Right forelimb (tissue), 1 donor: ENCODE measurements around the gene ZNF280B.
"Not testable (repeated sequence)": the region's sequence is repeated elsewhere in the genome, so short reads cannot be mapped to it uniquely, and the experiment has no call there.

Source experiments
- DNase-seq: peaks from one replicate; pipeline ENCODE4 v3.0.0-alpha.2; 2018

The ZNF280B gene

DNA sequence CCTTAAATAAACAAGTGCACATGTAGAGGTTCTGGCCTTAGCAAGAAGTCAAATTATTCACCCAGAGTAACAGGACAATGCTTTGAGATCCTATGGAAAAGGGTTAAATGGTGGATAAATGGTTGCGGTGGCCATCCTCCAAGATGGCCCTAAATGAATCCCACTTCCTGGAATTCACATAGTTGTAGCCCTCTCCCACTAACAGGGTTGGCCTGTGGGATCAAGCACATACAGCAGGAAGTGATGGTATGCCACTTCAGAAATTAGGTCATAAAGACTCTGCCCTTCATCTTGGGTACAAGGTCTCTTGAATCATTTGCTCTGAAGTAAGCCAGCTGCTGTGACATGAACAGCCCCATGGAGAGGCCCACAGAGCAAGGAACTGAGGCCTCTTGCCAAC lies 1.8 kb downstream of the ZNF280B start:
- DNase-seq = no peak

DNA sequence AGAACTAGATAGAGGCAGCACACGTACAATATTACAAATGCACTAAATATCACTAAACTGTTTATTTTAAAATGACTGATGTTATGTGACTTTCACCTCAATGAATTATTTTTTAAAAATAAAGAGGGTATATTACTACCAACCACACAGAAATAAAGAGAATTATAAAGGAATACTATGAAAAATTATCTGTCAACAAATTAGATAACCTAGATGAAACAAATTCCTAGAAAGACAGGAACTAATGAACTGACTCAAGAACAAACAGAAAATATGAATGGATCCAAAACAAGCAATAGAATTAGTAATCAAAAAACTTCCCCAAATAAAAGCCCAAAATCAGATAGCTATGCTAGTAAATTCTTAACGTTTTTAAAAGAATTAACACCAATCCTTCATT lies 10.3 kb downstream of the ZNF280B start:
- DNase-seq = no peak

DNA sequence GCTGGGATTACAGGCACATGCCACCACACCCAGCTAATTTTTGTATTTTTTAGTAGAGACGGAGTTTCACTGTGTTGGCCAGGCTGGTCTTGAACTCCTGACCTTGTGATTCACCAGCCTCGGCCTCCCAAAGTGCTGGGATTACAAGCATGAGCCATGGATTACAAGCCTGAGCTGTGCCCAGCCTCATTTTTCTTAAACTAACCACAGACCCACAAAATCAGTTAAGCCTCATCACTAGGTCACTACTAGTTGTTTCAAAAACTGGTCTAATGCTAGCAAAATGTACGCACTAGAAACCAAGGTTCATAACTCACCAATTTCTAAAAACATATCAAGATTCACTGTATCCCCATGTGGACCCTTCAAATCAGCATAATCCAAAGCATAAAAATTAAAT lies 17.0 kb downstream of the ZNF280B start:
- DNase-seq = not testable (repeated sequence)

DNA sequence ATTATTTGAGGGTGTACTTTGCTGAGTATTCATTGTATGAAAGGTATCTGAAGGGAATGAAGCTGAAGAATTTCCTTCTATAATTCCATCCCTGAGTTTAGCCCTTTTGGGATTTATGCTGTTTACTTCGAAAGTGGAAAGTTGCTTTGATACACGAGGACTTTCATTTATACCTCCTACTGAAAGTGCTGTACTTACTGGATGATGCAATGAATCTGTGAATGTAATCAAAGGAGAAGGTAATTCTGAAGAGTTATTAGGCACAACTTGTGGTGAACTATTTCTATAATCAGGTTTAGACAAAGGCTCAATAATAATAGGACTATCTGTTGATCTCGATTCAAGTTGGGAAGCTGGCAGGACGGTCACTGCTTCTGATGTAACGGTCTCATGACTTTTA lies 19.8 kb downstream of the ZNF280B start:
- no peak for DNase-seq

DNA sequence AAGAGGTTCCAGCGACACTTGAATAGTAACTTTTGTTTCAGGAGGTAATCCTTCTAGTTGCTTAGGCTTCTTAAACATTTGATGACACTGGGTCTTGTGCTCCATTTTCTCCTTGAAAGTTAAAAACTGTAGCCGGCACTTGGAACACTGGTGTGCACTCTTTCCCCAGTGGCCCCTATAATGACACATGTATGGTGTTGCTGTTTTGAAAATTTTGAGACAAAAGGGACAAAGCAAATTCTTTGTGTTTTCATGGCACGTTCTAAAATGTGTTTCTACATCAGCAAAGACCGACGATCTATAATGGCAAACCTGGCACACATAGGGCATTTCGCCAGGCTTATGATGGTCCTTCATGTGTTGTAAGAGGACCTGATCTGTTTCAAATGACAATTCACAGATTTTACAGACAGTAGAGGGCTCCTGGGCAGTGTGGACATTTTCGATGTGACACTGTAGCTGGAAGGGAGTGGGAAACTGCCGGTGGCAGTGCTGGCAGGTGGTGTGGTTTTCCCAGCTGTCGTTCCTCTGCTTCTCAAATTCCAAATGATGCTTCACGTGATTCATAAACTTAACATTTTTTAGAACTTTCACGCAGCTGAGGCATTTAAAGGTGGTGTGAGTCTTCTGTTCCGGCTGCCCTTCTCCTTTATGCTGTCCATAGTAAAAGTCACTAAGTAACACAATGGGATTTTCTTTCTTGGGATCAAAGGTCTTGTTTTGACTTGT lies 20.5 kb downstream of the ZNF280B start:
- DNase-seq = no peak

DNA sequence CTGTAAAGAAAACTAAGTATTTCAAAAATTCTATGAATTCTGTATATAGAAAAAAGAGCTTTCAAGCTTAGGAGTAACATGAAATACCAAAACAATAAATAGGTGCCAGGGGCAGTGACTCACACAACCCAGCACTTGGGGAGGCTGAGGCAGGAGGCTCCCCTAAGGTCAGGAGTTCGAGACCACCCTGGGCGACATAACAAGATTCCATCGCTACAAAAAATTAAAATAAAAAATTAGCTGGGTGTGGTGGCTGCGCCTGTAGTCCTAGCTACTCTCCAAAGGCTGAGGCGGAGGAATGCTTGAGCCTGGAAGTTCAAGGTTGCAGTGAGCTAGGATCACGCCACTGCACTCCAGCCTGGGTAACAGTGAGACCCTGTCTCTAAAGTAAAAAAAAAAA lies 21.5 kb downstream of the ZNF280B start:
- DNase-seq = no peak

DNA sequence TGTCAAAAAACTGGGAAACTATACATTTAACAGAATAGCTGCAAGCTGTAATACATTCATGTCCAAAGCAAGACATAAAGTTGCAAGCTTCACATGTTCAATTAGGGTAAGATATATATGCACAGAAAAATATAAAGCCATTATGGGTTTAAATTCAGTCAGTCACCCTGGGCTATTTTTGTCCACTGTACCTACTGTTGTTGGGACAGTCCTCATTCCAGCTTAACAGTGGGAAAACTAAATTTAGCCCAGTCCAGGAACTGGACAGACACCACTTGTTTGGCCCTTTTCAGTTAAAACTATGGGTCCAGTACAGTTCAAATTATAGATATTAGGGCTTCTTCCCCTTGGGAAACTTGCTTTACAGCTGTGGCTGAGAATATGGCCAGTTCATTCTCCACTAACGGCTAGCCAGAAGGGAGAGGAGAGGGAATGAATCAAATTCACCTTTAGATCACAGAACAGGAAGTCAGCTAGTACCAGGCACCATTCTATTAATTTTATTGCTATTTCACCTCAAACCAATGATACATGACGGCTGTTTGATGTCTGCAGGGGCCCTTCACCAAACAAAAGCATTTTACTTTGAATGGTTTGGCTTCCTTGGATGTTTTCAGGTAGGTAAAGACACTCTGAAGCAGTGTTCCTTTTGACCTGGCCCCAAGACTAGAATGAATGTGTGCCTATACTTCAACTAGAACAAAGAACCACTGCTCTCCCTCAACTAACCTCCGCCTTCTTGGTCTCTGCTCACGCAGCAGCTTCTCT lies 22.2 kb downstream of the ZNF280B start:
- DNase-seq = no peak

DNA sequence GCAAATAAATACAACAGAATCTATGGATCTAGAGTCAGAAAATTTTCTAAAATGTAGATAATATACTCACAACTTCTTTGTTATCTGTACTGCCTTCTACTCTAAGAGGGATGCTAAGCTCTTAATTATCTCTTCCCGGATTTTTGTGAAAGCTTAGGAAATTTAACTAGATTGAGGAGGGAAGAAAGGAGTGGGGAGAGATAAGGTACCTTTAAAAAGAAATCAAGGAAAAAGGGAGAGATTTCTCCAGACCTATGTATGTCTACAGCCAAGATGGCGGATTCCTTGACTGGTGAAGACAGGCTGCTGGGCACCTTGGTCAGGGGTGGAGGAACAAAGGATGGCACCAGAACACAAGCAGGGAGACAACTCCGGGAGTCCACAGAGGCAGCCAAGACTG lies 23.0 kb downstream of the ZNF280B start:
- no peak for DNase-seq

DNA sequence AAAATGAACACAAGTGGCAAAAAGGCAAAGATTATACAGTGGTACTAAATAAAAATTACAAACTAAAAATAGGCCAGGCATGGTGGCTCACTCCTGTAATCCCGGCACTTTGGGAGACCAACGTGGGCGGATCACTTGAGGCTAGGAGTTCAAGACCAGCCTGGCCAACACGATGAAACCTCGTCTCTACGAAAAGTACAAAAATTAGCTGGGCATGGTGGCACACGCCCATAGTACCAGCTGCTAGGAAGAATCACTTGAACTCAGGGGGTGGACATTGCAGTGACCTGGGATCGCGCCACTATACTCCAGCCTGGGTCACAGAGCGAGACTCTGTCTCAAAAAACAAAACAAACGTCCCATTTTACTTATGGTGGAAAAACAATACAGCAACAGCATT lies 24.5 kb downstream of the ZNF280B start:
- no peak for DNase-seq

DNA sequence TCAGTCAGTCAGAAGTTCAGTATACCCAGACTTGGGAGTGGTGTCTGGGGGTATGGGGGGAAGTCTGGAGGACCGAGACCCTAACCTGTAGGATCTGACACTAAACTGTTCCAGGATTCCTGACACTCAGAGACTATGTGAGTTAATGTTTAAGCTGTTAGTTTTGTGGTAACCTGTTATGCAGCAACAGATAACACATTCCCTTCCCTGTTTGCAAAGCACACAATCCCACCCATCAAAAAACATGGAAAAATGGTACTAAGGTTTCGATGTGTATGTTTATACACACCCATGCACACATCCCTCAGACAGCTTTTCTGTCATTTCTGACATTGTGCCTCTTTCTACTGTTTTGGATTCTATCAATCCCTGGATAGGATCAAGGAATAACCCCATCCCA lies 27.6 kb downstream of the ZNF280B start:
- no peak for DNase-seq

DNA sequence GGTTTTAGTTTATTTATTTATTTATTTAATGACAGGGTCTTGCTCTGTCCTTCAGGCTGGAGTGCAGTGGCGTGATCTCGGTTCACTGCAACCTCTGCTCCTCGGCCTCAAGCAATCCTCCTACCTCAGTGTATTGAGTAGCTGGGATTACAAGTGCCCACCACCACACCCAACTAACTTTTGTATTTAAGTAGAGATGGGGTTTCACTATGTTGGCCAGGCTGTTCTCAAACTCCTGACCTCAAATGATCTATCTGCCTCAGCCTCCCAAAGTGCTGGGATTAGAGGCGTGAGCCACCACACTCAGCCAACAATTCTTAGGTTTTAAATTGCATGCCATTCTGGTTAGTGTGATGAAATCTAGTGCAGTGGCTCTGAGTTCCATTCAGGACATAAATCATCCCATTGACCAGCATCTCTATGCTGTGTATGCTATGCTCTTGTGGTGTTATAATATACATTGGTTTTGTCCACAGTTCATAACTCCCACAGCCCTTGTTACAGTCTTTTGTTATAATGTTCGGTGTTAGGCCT lies 28.5 kb downstream of the ZNF280B start:
- no peak for DNase-seq

DNA sequence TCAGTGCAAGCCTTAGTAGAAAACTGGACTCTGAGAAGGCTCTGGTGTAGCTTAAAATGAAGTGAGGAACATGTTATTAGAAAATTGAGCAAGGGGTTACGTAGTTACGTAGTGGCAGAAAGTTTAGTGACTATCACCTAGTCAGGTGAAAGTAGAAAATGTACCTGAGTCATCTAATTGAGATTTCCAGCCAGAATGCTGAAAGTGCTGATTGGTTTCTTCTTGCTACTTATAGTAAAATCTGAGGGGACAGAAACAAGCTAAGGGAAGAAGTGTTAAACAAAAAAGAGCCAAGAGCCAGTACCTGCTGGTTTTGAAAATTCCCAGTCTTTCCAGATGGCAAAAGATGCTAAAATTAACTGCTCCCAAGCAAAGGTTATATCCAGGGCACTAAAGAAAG lies 29.4 kb downstream of the ZNF280B start:
- DNase-seq = no peak

DNA sequence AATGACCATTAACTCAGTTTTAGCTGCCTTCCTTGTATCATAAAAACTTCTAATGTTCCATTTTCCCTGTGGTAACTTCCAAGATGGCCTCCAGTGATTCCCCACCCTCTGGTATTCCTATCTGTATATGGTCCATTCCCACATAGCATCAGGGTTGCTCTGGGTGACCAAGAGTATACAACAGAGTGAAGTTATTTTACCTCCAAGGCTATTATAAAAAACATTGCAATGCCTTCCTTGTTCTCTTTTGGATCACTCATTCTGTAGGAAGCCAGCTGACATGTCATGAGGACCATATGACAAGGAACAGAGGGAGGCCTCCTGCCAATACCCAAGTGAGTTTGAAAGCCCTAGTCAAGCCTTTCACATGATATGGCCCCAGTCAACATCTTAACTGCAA lies 30.1 kb downstream of the ZNF280B start:
- no peak for DNase-seq

DNA sequence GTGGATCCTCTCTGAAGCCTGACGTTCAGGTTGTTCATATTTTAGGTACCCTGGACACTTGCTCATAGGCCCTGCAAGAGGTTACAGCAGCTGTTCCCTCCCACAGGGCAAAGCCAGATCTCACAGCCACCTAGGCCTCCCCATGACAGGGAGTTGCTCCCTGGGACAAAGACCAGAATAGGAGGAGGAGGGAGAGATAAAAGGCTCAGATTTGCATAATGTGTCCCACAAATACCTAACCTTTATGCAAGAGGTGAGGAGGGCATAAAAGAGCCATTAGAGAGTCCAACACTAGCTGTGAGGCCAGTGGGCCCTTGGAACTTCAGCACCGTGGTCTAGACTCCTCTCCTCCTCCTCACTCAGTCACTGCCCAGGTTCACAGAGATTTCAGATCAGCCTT lies 33.8 kb downstream of the ZNF280B start:
- DNase-seq = no peak

DNA sequence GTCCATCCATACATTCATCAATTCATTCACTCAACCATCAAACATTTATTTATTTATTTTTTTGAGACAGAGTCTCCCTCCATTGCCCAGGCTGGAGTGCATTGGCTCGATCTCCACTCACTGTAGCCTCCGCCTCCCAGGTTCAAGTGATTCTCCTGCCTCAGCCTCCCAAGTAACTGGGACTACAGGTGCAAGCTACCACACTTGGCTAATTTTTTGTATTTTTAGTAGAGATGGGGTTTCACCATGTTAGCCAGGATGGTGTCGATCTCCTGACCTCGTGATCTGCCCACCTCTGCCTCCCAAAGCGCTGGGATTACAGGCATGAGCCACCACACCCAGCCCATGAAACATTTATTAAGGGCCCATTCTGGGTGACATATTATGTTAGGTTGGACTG lies 37.4 kb downstream of the ZNF280B start:
- DNase-seq = not testable (repeated sequence)

DNA sequence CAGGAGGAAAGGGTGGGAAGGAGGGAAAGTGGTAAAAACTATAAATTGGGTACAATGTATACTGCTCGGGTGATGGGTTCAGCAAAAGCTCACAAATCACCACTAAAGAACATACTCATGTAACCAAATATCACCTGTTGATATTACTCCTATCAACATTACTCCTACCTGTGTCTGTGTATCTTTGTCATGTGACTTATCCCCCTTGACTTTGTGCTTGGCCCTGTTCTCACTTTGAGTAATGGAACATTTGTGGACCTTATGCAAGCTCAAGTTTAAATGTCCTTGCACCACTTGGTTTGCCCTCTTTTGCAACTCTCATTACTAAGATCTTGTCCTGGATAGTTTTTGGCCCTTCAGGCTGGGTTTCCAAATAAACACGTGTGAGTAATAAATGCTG lies 39.0 kb downstream of the ZNF280B start:
- DNase-seq = no peak

DNA sequence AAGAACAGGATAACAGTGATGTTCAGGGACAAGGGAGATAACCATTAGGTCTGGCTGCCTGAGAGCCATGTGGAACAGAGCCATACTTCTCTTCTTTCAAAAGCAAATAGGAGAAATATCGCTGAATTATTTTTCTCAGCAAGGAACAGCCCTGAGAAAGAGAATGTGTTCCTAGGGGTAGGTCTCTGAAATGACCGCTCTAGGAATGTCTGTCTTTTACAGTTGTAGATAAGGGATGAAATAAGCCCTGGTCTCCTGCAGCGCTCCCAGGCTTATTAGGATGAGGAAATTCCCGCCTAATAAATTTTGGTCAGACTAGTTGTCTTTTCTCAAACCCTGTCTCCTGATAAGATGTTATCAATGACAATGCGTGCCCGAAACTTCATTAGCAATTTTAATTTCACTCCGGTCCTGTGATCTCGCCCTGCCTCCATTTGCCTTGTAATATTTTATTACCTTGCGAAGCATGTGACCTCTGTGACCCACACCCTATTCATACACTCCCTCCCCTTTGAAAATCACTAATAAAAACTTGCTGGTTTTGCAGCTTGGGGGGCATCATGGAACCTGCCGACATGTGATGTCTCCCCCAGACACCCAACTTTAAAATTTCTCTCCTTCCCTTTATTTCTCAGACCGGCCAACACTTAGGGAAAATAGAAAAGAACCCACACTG lies 39.6 kb downstream of the ZNF280B start:
- DNase-seq = not testable (repeated sequence)

DNA sequence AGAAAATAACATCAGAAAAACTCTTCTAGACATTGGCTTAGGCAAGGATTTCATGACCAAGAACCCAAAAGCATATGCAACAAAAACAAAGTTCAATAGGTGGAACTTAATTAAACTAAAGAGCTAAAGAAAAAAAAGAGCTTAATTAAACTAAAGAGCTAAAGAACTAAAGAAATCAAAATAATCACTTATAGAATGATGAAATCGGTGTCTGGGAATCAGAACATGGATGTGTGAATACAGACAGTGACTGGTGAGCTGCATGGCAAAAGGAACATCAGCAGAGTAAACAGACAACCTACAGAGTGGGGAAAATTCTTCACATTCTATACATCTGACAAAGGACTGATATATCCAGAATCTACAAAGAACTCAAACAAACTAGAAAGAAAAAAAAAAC lies 41.4 kb downstream of the ZNF280B start:
- no peak for DNase-seq

DNA sequence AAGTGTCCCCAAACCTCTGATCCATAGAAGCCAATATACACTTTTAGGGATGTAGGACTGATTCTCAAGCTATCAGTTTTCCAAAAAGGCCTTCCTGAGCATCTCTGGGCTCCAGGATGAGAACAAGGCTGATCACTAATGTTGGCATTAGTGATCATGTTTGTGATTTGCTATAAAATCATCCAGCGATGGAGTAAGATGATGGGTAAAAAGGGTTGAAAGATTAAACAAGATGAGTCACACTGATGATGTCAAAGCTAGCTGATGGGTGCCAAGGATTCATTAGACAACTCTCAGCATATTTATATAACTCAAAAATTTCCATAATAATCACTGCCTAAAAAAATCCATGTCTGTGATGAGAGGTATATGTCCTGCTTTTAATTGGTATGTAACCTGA lies 42.8 kb downstream of the ZNF280B start:
- DNase-seq = no peak

DNA sequence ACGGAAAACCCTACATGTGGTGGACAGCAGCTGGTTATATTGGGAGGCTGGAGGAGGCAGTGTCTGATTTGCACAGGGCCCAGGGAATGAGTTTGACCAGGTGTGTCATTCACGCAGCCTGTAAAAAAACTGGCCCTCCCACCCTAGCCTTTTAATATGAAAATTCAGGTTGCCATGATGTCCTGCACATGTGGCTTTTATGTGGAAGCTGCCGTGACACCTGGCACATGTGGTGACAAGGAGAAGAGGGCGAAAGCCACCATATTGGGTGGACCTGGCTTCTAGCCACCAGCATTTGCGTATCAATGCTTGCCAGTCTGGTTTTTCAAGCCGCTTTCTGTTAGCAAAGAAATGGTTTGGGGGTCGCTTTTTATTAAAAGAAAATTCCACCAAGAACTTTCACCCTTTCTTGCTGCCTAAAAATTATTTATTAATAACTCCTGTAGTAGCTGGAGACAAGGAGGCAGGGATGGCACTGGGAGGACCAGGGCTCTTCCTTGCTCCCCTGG lies 43.4 kb downstream of the ZNF280B start:
- DNase-seq = no peak

DNA sequence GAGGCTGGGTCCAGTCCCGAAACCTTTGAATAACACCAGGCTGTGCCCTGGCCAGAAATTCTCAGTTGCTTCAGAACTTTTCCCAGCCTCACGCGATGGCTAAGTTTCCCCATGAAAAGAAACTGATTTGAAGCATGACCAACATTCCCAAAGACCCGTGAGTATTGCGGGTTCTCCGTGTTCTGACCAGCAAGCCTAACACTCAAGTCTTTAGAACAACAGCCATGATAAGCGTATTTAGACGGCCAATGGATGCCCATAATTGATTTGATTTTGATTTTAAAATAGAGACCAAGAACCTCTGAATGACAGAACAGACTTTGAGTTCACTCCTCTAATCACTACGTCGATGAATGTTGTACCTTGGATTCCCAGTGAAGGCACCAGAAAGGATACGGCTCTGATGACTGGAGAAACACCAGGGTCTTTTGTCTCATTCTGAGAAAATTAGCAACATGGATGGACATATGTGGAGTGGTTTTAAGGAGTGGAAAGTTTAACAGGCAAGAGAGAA lies 43.9 kb downstream of the ZNF280B start:
- no peak for DNase-seq

DNA sequence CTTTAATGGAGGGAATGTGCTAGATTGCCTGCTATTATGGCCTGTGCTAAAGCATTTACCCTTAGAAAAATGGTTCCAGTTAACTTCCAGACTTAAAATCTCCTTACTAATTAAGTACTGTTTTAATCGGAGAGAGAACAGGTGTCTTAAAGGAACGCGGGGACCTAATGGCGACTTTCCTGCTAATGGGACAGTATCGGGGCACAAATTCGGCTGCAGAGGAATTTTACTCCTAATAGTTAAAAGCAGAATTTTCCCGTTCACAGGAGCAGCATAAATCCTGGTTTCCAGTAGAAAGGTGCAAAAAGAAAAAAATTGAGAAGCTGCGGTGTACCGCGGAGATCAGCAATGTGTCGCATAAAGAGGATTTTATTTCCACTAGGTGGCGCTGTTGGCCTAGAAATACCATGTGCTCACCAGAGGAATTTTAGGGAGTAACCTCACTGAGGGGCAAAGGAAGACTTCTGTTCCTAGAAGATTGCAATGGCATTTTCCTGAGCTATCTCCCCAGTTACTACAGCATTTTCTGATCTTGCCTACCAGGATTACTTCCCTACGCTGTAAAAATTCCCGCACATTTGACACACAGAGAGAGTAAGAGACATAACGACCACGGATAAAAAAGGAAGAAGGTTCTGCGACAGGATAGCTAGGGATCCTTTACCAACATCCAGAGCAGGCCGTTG lies 44.5 kb downstream of the ZNF280B start:
- DNase-seq = peak; percentile 61
